ENCODE measurements around the gene APBA2.

GRCh38 chr15:28931828-28932227 is 46.1 kb downstream of the APBA2 start:
- TF ChIP-seq CTCF (IDR thresholded peaks at IDR 0.05) = no peak
- TF ChIP-seq POLR2A (IDR thresholded peaks at IDR 0.05) = no peak
- TF ChIP-seq POLR2AphosphoS5 (IDR thresholded peaks at IDR 0.05) = no peak

All from sigmoid colon (tissue), 4 donors.